ENCODE measurements around the gene FAM81A. TPM values are rescaled to one million over a fixed set of nuclear protein-coding genes. Genes with fewer than 3 reads are reported as not detected.

The FAM81A gene
- total and polyA plus RNA-seq, 4 donors, result under 0.01 to 0.13 (median 0.07) TPM

DNA sequence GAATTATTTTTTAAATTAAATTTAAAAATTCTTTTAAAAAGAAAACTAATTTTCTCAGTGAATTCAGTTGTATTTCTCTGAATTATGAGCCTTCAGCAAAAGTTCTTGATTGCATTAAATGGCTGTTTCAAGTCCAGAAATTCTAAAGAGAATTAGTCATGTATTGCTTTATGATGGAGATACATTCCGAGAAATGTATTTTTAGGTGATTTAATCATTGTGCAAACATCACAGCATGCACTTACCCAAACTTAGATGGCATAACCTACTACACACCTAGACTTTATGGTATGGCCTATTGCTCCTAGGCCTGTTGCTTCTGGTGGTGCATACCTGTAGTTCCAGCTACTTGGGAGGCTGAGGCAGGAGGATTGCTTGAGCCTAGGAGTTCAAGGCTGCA, 129.3 kb downstream of the FAM81A start (continued):
- no peak for TF ChIP-seq FOXA1 (IDR thresholded peaks at IDR 0.05)
- TF ChIP-seq, protein P1, sequence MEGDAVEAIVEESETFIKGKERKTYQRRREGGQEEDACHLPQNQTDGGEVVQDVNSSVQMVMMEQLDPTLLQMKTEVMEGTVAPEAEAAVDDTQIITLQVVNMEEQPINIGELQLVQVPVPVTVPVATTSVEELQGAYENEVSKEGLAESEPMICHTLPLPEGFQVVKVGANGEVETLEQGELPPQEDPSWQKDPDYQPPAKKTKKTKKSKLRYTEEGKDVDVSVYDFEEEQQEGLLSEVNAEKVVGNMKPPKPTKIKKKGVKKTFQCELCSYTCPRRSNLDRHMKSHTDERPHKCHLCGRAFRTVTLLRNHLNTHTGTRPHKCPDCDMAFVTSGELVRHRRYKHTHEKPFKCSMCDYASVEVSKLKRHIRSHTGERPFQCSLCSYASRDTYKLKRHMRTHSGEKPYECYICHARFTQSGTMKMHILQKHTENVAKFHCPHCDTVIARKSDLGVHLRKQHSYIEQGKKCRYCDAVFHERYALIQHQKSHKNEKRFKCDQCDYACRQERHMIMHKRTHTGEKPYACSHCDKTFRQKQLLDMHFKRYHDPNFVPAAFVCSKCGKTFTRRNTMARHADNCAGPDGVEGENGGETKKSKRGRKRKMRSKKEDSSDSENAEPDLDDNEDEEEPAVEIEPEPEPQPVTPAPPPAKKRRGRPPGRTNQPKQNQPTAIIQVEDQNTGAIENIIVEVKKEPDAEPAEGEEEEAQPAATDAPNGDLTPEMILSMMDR (IDR thresholded peaks at IDR 0.05; ENCODE audit: low read depth, low read length, missing input control), result no peak
- TF ChIP-seq, protein P2, sequence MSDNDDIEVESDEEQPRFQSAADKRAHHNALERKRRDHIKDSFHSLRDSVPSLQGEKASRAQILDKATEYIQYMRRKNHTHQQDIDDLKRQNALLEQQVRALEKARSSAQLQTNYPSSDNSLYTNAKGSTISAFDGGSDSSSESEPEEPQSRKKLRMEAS (IDR thresholded peaks at IDR 0.05), result no peak
- TF ChIP-seq SP1 (IDR thresholded peaks at IDR 0.05), result no peak

DNA sequence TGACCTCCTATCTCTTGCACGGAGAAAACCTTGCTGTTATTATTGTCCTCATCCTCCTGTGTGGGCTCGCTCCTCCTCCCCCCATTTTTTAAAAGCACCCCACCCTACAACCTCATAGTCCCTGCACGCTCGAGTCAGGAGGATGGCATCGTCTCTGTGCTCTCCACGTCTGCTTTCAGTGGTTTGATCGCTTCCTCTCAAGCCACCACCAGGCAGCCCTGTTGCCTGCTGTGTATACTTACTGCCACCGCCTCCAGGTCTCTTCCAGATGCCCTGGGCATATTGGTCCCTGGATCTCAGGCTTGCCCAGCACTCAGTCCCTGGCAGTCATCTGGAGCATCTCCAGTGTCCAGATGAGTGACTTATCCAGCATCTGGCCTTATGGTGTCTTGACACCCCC, 131.5 kb downstream of the FAM81A start:
- no peak overlapping the region for H3K27ac ChIP-seq (ENCODE audit: low read depth in 1 of 2, low read length in 2 of 2)
- no peaks in the 10 kb centered on the region for H3K36me3 ChIP-seq (ENCODE audit: control insufficient read depth in 4 of 4, insufficient read depth in 3 of 4, low read depth in 1 of 4, low read length in 3 of 4)
- no peaks in the 10 kb centered on the region for H3K27me3 ChIP-seq (ENCODE audit: control insufficient read depth in 4 of 4, insufficient read depth in 4 of 4, low read length in 3 of 4)
- H3K9ac ChIP-seq (ENCODE audit: low read depth in 1 of 2, low read length in 2 of 2), result no peak overlapping the region
- no peak overlapping the region for H3K4me3 ChIP-seq (ENCODE audit: low read depth in 1 of 3, low read length in 3 of 3)
- peaks cover 0 to 4% (median 0%) of the 10 kb centered on the region in 4 donors for H3K9me3 ChIP-seq (ENCODE audit: control insufficient read depth in 4 of 4, low read length in 3 of 4)
- WGBS, result 89% methylated on average over 8 of the region's 8 CpGs
- TF ChIP-seq TAF1 (conservative IDR thresholded peaks at IDR 0.05), result no peak
- no peak for TF ChIP-seq HNF4A (conservative IDR thresholded peaks at IDR 0.05)
- TF ChIP-seq, protein P3, sequence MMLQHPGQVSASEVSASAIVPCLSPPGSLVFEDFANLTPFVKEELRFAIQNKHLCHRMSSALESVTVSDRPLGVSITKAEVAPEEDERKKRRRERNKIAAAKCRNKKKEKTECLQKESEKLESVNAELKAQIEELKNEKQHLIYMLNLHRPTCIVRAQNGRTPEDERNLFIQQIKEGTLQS (IDR thresholded peaks at IDR 0.05), result no peak
- TF ChIP-seq, protein P1 (IDR thresholded peaks at IDR 0.05; ENCODE audit: low read depth, low read length, missing input control), result no peak
- no peak for TF ChIP-seq FOXA1 (IDR thresholded peaks at IDR 0.05)
- no peak for TF ChIP-seq GABPA (IDR thresholded peaks at IDR 0.05 in 1 of 2, conservative IDR thresholded peaks at IDR 0.05 in 1 of 2)
- TF ChIP-seq, protein P2 (IDR thresholded peaks at IDR 0.05), result no peak
- no peak for TF ChIP-seq SP1 (IDR thresholded peaks at IDR 0.05)
- TF ChIP-seq YY1 (IDR thresholded peaks at IDR 0.05), result no peak
- no peak for TF ChIP-seq ZBTB33 (IDR thresholded peaks at IDR 0.05)
- no peak for TF ChIP-seq RXRA (IDR thresholded peaks at IDR 0.05)
- no peak for TF ChIP-seq JUND (IDR thresholded peaks at IDR 0.05)
- TF ChIP-seq REST (IDR thresholded peaks at IDR 0.05), result no peak
- no peak for TF ChIP-seq RAD21 (IDR thresholded peaks at IDR 0.05)
- no peak for TF ChIP-seq HNF4G (IDR thresholded peaks at IDR 0.05)
- no peak for TF ChIP-seq FOXA2 (IDR thresholded peaks at IDR 0.05)
- no peak for DNase-seq (ENCODE audit: low spot score)
- no peaks in the 10 kb centered on the region for H3K4me1 ChIP-seq (ENCODE audit: control insufficient read depth in 4 of 4, insufficient read depth in 4 of 4, low read length in 3 of 4)

All from liver (tissue), 9 donors.